Measurements from ENCODE around the gene SMPD2. TPM values are rescaled to one million over a fixed set of nuclear protein-coding genes. Genes with fewer than 3 reads are reported as not detected.
"Not testable (repeated sequence)": the region's sequence is repeated elsewhere in the genome, so short reads cannot be mapped to it uniquely, and the experiment has no call there.

The SMPD2 gene
- total RNA-seq, 2 experiments from 2014 or later = 14.3 to 14.6 TPM

DNA sequence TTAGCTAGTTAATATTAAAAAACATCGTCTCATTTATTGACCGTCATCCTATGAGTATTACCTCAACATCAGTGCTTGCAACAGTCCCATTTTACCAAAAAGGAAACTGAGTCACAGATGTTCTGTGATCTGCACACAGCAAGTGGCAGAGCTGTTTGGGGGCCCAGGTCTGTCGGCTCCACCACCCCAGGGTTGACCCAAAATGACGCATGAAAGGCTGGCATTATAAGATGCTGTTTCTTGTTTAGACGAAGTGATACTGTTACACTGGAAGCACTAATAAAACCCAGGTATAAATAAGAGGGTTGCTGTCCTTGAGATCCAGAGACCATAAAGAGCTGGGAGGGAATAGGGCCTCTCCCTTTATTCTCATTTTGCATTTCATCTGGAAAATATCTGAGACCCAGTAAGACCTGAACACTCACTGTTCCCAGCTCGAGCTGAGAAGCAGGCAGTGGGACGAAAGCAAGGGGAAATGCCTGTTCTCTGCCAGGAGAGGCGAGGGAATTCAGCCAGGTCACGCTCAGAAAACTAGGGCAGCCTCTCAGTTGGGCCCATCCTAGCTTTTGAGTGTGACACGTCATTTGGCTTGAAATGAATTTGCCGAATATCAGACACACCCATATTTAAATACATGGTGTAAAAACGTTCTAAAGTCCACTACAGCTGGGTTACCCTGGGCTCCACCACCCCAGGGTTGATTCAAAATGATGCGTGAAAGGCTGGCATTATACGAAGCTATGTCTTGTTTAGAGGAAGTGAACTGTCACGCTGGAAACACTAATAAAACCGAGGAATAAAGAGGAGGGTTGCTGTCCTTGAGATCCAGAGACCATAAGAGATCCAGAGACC, 16.4 kb downstream of the SMPD2 start:
- no peak for ATAC-seq
- H3K27me3 Mint-ChIP-seq = no peaks in the 10 kb centered on the region
- peak overlapping the region; percentile 59 for H3K27ac Mint-ChIP-seq
- H3K36me3 Mint-ChIP-seq = peaks cover 20% of the 10 kb centered on the region
- CTCF ChIA-PET = interaction anchor here (1.0 to 5.6 kb wide), 6 partner anchors 8 to 270 kb away, joined by 3 to 40 read pairs (median 7); partner anchors contain the start of genes PPIL6 and SMPD2
- peak; percentile 37 for DNase-seq
- peaks cover 67% of the 10 kb centered on the region for H3K4me1 Mint-ChIP-seq
- peaks cover 2% of the 10 kb centered on the region for H3K9me3 Mint-ChIP-seq (ENCODE audit: low read depth)
- peak overlapping the region; percentile 52 for H3K4me3 Mint-ChIP-seq

DNA sequence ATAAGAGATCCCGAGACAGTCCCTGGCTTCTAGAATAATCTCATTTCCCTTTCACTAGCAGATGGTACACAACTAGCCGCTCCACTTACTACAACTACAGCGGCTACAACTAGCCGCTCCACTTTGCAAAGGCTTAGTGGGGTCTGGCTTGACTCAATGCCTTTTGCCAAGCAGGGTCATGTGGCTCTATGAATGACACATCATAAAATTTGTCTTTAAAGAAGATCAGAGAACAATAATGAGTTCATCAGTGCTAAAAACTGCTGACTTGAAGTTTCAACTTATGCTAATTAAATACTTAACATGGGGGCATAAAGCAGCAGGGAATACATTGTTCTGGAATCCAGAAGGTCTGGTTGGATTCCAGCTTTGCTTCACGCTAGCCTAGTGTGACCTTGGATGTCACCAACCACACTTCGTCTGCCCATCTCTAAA, 17.1 kb downstream of the SMPD2 start:
- CTCF ChIA-PET = interaction anchor here (1.9 to 5.6 kb wide), 5 partner anchors 15 to 270 kb away, joined by 5 to 40 read pairs (median 7); partner anchors contain the start of genes CD164, PPIL6 and SMPD2
- H3K4me3 Mint-ChIP-seq = no peak overlapping the region
- ATAC-seq (no peak), DNase-seq (peak; percentile 37)
- H3K27me3 Mint-ChIP-seq = no peaks in the 10 kb centered on the region
- peaks cover 2% of the 10 kb centered on the region for H3K9me3 Mint-ChIP-seq (ENCODE audit: low read depth)
- H3K27ac Mint-ChIP-seq = peak overlapping the region; percentile 8
- peaks cover 68% of the 10 kb centered on the region for H3K4me1 Mint-ChIP-seq
- peaks cover 23% of the 10 kb centered on the region for H3K36me3 Mint-ChIP-seq

DNA sequence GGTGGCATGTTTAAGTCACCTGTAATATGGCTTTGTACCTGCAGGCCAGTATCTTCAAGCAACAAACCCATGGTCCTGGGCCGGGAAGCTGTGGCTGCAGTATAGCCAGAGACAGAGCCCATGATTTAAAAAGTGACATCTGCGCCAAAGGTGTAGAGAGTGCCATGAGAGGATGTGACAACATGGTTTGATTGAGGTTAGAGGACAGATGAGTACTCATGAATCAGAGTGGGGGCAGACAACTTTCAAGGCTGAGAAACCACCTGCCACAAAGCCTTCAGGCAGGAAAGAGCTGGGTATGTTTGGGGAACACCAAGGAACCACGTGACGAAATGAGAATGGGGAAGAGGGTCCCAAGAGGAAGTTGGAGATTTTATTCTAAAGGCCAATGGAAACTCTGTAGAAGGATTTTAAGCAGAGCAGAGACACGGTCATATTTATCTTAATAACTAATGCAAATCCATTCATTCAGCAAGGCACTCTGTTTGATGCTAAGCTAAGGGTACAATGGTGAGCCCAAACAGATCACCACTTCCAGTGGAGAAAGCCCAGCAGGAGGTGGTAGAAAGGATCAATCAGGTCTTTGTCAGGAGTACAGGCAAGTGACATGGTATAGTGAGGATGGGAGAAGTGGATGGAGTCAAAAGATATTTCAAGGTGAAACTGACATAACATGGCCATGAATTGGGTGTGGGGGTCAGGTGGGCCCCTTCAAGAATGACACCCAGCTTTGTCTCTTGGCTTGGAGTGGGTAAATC, 18.4 kb downstream of the SMPD2 start:
- Mint-ChIP-seq H3K27me3 (no peaks in the 10 kb centered on the region), H3K9me3 (ENCODE audit: low read depth) (peaks cover 2% of the 10 kb centered on the region), H3K4me1 (peaks cover 57% of the 10 kb centered on the region), H3K4me3 (no peak overlapping the region), H3K27ac (peak overlapping the region; percentile 72), H3K36me3 (peaks cover 31% of the 10 kb centered on the region)
- CTCF ChIA-PET = interaction anchor here (0.6 to 5.6 kb wide), 9 partner anchors 9 to 364 kb away, joined by 3 to 21 read pairs (median 5); partner anchors contain the start of genes CD164, CEP57L1 and ZBTB24
- DNase-seq (peak; percentile 77), ATAC-seq (peak; percentile 24)

DNA sequence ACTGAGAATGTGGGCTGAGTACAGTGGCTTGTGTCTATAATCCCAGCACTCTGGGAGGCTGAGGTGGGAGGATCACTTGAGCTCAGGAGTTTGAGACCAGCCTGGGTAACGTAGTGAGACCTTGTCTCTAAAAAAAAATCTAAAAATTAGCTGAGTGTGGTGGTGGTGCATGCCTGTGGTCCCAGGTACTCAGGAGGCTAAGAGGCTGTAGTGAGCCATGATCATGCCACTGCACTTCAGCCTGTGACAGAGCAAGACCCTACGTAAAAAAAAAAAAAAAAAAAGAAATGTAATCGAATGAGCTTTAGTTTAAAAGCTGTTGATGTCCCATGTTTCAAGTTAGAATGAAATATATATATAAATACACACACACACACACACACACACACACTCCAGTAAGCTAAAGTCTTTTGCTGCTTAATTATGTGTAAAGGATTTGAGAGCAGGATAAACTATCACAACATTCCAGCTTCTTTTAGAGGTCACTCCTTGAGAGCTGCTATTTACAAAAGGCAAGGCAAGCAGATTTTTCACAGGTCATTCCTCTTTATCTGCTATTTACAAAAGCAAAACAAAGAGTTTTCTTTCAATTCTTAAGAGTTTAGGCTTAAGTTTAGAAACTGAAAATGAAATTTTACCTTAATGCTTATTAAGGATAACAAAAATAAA, 19.8 kb downstream of the SMPD2 start:
- no peak overlapping the region for H3K27ac Mint-ChIP-seq
- ATAC-seq (no peak), DNase-seq (peak; percentile 22)
- H3K27me3 Mint-ChIP-seq = no peaks in the 10 kb centered on the region
- CTCF ChIA-PET = interaction anchor here (0.7 to 5.6 kb wide), 8 partner anchors 9 to 273 kb away, joined by 3 to 21 read pairs (median 4); partner anchors contain the start of genes PPIL6, SMPD2 and ZBTB24
- peaks cover 2% of the 10 kb centered on the region for H3K9me3 Mint-ChIP-seq (ENCODE audit: low read depth)
- H3K4me1 Mint-ChIP-seq = peaks cover 57% of the 10 kb centered on the region
- peaks cover 37% of the 10 kb centered on the region for H3K36me3 Mint-ChIP-seq
- H3K4me3 Mint-ChIP-seq = no peak overlapping the region

DNA sequence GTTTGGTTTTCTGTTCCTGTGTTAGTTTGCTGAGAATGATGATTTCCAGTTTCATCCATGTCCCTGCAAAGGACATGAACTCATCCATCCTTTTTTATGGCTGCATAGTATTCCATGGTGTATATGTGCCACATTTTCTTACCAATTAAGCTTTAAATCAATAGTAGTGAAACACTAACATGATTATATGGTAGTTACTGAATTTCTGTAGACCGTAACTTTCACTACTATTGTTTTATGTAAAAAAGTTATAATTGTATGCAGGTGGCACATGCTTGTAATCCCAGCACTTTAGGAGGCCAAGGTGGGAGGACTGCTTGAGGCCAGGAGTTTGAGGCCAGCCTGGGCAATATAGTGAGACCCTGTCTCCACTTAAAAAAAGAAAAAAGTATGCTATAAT, 20.7 kb downstream of the SMPD2 start:
- H3K27ac Mint-ChIP-seq; H3K9me3 Mint-ChIP-seq (ENCODE audit: low read depth); DNase-seq; H3K27me3 Mint-ChIP-seq; H3K4me3 Mint-ChIP-seq; ATAC-seq: not testable (repeated sequence)
- Mint-ChIP-seq H3K4me1 (peaks cover 64% of the 10 kb centered on the region), H3K36me3 (peaks cover 47% of the 10 kb centered on the region)
- CTCF ChIA-PET = interaction anchor here (1.5 to 1.7 kb wide), 2 partner anchors 8 to 31 kb away, joined by 4 read pairs; no protein-coding TSS in a partner anchor

DNA sequence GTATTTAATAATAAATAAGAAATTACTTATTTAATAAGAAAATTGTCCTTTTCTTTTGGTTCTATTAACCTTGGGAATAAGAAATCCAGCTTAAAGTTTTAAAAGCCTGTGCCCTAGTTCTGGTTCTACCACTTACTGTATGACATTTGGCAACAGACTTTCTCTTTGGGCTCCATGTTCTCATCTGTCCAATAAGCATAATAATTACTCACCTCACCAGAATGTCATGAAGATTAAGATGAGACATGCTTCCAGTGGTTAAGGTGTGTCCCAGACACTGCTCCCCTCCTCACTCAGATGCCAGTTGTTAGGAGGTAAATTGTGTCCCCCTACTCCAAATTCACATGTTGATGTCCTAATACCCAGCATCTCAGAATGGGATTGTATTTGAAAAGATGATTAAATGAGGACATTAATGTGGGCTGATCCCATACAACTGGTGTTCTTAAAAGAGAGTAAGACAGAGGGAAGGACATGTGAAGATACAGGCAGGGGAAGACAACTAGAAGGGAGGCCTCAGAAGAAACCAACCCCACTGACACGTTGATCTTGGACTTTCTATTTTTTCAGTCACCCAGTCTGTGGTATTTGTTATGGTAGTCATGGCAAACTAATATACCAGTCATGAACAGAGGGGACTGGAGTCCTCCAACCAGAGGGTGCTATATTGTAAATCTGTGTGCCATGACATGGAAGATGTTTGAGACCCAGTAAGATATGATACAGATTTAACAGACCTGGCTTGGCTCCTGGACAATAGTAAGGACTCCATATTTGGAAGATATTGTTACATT, 21.4 kb downstream of the SMPD2 start:
- Mint-ChIP-seq H3K27ac (no peak overlapping the region), H3K36me3 (peaks cover 49% of the 10 kb centered on the region), H3K9me3 (ENCODE audit: low read depth) (peaks cover 2% of the 10 kb centered on the region), H3K4me1 (peaks cover 57% of the 10 kb centered on the region), H3K27me3 (no peaks in the 10 kb centered on the region), H3K4me3 (no peak overlapping the region)
- no peak for DNase-seq
- CTCF ChIA-PET = interaction anchor here (1.7 kb wide), 1 partner anchor 30 kb away, joined by 4 read pairs; no protein-coding TSS in a partner anchor
- ATAC-seq = no peak

DNA sequence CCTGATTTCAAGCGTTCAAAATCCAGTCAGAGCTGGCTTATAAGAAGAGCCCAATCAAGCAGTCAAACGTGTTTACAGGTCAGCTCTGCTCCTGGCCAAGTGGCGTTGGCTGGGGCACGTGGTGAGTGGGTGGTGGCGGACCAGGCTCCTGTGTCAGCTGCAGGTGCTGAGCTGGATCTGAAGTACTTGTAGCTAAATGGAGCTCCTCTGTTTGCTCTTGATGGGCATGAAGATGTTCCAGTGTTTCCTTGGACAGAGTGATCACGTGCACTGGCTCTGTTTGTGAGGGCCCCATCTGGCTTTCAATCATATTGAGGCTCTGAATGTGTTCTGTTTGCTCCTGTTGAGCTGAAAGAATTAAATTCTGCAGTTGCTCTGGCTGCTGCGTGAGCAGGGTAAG, 25.2 kb downstream of the SMPD2 start:
- DNase-seq = peak; percentile 36
- Mint-ChIP-seq H3K4me3 (no peak overlapping the region), H3K27me3 (no peaks in the 10 kb centered on the region), H3K9me3 (ENCODE audit: low read depth) (peaks cover 2% of the 10 kb centered on the region), H3K27ac (no peak overlapping the region), H3K36me3 (peaks cover 73% of the 10 kb centered on the region), H3K4me1 (peaks cover 39% of the 10 kb centered on the region)
- CTCF ChIA-PET = interaction anchor here (1.6 kb wide), 1 partner anchor 9 kb away, joined by 5 read pairs; no protein-coding TSS in a partner anchor
- ATAC-seq = no peak

DNA sequence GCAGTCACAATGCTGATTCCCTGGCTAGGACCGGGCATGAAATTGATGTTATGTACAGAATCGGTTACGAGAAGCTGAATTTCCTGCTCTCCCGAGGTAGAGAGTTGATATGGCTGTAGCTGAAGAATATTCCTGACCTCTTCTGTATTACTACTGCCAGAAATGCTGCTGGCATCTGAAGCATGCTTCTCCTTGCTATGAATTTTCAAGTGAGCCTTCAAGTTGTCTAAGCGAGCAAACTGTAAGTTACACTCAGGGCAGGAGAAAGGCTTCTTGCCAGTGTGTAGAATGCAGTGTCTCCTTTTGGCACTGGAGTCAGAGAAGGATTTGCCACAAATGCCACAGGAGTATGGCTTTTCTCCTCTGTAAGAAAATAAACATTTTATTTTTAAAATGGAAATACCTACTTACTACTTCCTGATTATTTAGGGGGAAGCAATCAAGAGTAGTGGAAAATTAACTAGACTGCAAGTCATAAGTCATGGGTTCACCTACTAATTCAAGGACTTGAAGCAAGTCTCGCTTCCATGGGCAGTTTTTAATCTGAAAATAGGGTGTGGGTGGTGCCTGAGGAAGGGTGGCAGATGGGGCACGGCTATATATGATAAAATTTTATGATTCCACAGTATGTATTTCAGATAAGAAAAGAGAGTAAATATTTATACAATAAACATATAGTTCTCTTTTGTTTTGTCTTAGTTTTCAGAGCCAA, 25.8 kb downstream of the SMPD2 start:
- CTCF ChIA-PET = no interaction called here
- H3K4me3 Mint-ChIP-seq = no peak overlapping the region
- DNase-seq (no peak), ATAC-seq (no peak)
- peaks cover 74% of the 10 kb centered on the region for H3K36me3 Mint-ChIP-seq
- no peaks in the 10 kb centered on the region for H3K27me3 Mint-ChIP-seq
- H3K27ac Mint-ChIP-seq = no peak overlapping the region
- H3K4me1 Mint-ChIP-seq = peaks cover 43% of the 10 kb centered on the region
- peaks cover 2% of the 10 kb centered on the region for H3K9me3 Mint-ChIP-seq (ENCODE audit: low read depth)

DNA sequence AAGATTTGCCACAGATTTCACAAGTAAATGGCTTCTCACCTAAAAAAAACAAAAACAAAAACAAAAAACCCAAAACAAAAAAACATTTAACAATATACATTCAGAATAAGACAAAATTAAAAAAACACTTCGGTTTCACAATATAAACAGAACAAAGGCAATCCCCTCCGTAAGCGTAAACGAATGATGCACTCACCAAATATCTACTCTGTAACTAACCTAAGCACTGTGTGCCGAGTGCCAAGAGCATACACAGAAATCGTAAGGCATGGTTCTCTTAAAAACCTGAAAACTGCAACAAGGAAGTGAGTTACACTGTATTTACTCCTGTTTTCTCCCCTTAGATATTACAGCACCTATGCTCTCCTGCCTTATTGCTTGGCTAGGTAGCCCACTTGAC, 27.2 kb downstream of the SMPD2 start:
- CTCF ChIA-PET = no interaction called here
- Mint-ChIP-seq H3K4me1 (peaks cover 48% of the 10 kb centered on the region), H3K36me3 (peaks cover 75% of the 10 kb centered on the region), H3K27ac (no peak overlapping the region), H3K27me3 (no peaks in the 10 kb centered on the region), H3K4me3 (no peak overlapping the region), H3K9me3 (ENCODE audit: low read depth) (no peaks in the 10 kb centered on the region)
- DNase-seq = no peak
- no peak for ATAC-seq

DNA sequence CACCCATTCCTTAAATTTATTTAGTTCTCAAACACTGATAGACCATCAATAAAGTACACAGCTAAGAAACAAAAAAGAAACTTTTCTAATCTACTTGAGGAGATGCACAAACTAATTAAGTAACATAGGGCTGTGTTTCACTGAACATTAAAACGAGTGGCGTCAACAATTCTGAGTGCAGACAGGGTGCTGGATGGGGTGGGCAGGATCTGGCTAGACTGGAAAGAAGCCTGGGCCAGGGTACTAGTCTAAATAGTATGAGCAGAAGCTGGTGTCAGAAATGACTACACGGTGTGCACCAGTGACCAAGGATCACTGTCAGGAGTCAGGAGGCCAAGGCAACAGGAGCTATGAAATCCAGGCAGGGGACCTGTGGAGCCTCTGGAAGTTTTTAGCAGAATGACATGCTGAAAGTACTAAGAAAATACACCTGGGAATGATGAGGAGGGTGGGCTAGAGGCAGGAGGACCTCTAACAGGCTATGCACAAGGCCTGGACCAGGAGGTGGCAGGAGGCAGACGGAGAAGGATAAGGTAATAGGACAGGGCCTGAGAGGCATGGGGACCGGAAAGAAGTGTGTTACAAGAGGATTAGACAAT, 29.2 kb downstream of the SMPD2 start:
- Mint-ChIP-seq H3K9me3 (ENCODE audit: low read depth) (no peaks in the 10 kb centered on the region), H3K4me3 (no peak overlapping the region), H3K27ac (peak overlapping the region; percentile 7), H3K27me3 (no peaks in the 10 kb centered on the region), H3K36me3 (peaks cover 75% of the 10 kb centered on the region), H3K4me1 (peaks cover 56% of the 10 kb centered on the region)
- CTCF ChIA-PET = interaction anchor here (1.0 to 1.3 kb wide), 3 partner anchors 9 to 21 kb away, joined by 3 to 4 read pairs (median 3); no protein-coding TSS in a partner anchor
- ATAC-seq (no peak), DNase-seq (no peak)

DNA sequence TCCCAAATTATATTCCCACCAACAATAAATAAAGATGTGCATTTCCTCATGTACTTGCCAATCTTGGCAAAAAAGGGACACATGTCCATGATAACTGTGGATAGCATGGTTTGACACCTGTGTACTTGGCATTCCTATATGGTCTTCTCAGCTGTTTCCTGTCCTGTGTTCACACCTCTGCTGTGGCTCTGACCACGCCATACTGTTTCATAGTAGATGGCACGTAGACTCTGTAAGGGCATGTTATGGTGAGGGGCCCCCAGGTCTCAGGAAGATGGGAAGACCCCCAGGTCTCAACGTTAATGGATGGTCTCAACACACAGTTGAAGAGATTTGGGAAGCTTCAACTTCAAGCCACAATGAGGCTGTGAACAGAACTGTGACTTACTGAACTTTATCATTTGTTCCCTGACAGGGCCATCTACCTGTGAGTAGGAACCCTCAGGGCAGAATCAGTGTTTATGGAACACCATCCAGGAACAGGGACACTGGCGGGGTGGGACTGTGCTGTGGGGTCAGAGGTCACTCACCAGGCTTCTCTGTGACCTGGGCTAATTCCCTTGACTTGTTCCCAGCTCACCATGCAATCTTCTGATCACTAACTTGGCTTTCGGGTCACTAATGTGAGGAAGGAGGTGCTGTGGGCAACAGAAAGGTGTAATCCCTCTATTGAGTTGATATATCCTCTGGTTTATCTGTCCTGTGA, 30.7 kb downstream of the SMPD2 start:
- CTCF ChIA-PET = interaction anchor here (0.8 kb wide), 1 partner anchor 11 kb away, joined by 5 read pairs; no protein-coding TSS in a partner anchor
- peak overlapping the region; percentile 65 for H3K27ac Mint-ChIP-seq
- DNase-seq (no peak), ATAC-seq (no peak)
- H3K4me3 Mint-ChIP-seq = no peak overlapping the region
- H3K27me3 Mint-ChIP-seq = no peaks in the 10 kb centered on the region
- H3K9me3 Mint-ChIP-seq (ENCODE audit: low read depth) = no peaks in the 10 kb centered on the region
- H3K4me1 Mint-ChIP-seq = peaks cover 57% of the 10 kb centered on the region
- H3K36me3 Mint-ChIP-seq = peaks cover 75% of the 10 kb centered on the region
